ENCODE data around the gene LRRC7. TPM values are rescaled to one million over a fixed set of nuclear protein-coding genes. Genes with fewer than 3 reads are reported as not detected.
"Not testable (repeated sequence)": the region's sequence is repeated elsewhere in the genome, so short reads cannot be mapped to it uniquely, and the experiment has no call there.

LRRC7 gene
- total RNA-seq, 2 donors from 2014 or later = not detected

- no peaks in the 10 kb centered on the region for H3K27me3 Mint-ChIP-seq
- H3K4me1 Mint-ChIP-seq = no peaks in the 10 kb centered on the region
- DNase-seq (no peak), ATAC-seq (no peak)
- H3K9me3 ChIP-seq (ENCODE audit: control insufficient read depth, low read length, poor library complexity, severe bottlenecking) = no peaks in the 10 kb centered on the region
- H3K36me3 Mint-ChIP-seq (ENCODE audit: low read depth) = no peaks in the 10 kb centered on the region
- no peak overlapping the region for H3K4me3 Mint-ChIP-seq
- no peak overlapping the region for H3K27ac Mint-ChIP-seq
Measured at GRCh38 chr1:69943030-69943429, 375.3 kb downstream of the LRRC7 start.

GRCh38 chr1:69946935-69947334 lies 379.2 kb downstream of the LRRC7 start:
- DNase-seq = no peak
- no peak overlapping the region for H3K4me3 Mint-ChIP-seq
- no peaks in the 10 kb centered on the region for H3K9me3 ChIP-seq (ENCODE audit: control insufficient read depth, low read length, poor library complexity, severe bottlenecking)
- no peak overlapping the region for H3K27ac Mint-ChIP-seq
- H3K4me1 Mint-ChIP-seq = no peaks in the 10 kb centered on the region
- no peak for ATAC-seq
- no peaks in the 10 kb centered on the region for H3K27me3 Mint-ChIP-seq
- H3K36me3 Mint-ChIP-seq (ENCODE audit: low read depth) = no peaks in the 10 kb centered on the region

GRCh38 chr1:69947837-69948236 lies 380.1 kb downstream of the LRRC7 start:
- Mint-ChIP-seq H3K4me1 (no peaks in the 10 kb centered on the region), H3K27me3 (no peaks in the 10 kb centered on the region), H3K4me3 (no peak overlapping the region), H3K27ac (no peak overlapping the region), H3K36me3 (ENCODE audit: low read depth) (no peaks in the 10 kb centered on the region)
- DNase-seq = no peak
- no peak for ATAC-seq
- H3K9me3 ChIP-seq (ENCODE audit: control insufficient read depth, low read length, poor library complexity, severe bottlenecking) = no peaks in the 10 kb centered on the region

GRCh38 chr1:69952676-69953075 lies 385.0 kb downstream of the LRRC7 start:
- H3K4me3 Mint-ChIP-seq = no peak overlapping the region
- no peak for ATAC-seq
- H3K27me3 Mint-ChIP-seq = no peaks in the 10 kb centered on the region
- H3K36me3 Mint-ChIP-seq (ENCODE audit: low read depth) = no peaks in the 10 kb centered on the region
- no peaks in the 10 kb centered on the region for H3K9me3 ChIP-seq (ENCODE audit: control insufficient read depth, low read length, poor library complexity, severe bottlenecking)
- no peaks in the 10 kb centered on the region for H3K4me1 Mint-ChIP-seq
- no peak for DNase-seq
- H3K27ac Mint-ChIP-seq = no peak overlapping the region

- H3K9me3 ChIP-seq (ENCODE audit: control insufficient read depth, low read length, poor library complexity, severe bottlenecking); H3K4me3 Mint-ChIP-seq; H3K27me3 Mint-ChIP-seq; H3K36me3 Mint-ChIP-seq (ENCODE audit: low read depth); H3K27ac Mint-ChIP-seq; H3K4me1 Mint-ChIP-seq; ATAC-seq; DNase-seq: not testable (repeated sequence)
Measured at GRCh38 chr1:69962452-69962851, 394.7 kb downstream of the LRRC7 start.

- Mint-ChIP-seq H3K27ac (no peak overlapping the region), H3K27me3 (no peaks in the 10 kb centered on the region), H3K4me3 (no peak overlapping the region), H3K4me1 (no peaks in the 10 kb centered on the region), H3K36me3 (ENCODE audit: low read depth) (no peaks in the 10 kb centered on the region)
- ATAC-seq (no peak), DNase-seq (no peak)
- H3K9me3 ChIP-seq (ENCODE audit: control insufficient read depth, low read length, poor library complexity, severe bottlenecking) = no peaks in the 10 kb centered on the region
Measured at GRCh38 chr1:69967245-69967766, 399.6 kb downstream of the LRRC7 start.

- ATAC-seq = no peak
Measured at GRCh38 chr1:69976896-69977295, 409.2 kb downstream of the LRRC7 start.

GRCh38 chr1:69982992-69983391 lies 415.3 kb downstream of the LRRC7 start:
- ATAC-seq = no peak
- H3K27ac Mint-ChIP-seq = no peak overlapping the region
- H3K36me3 Mint-ChIP-seq (ENCODE audit: low read depth) = no peaks in the 10 kb centered on the region
- no peaks in the 10 kb centered on the region for H3K4me1 Mint-ChIP-seq
- DNase-seq = no peak
- no peaks in the 10 kb centered on the region for H3K9me3 ChIP-seq (ENCODE audit: control insufficient read depth, low read length, poor library complexity, severe bottlenecking)
- no peaks in the 10 kb centered on the region for H3K27me3 Mint-ChIP-seq
- H3K4me3 Mint-ChIP-seq = no peak overlapping the region

More at GRCh38 chr1:69976896-69977295, 409.2 kb downstream of the LRRC7 start:
- no peak for DNase-seq
- H3K27ac Mint-ChIP-seq = no peak overlapping the region
- no peaks in the 10 kb centered on the region for H3K9me3 ChIP-seq (ENCODE audit: control insufficient read depth, low read length, poor library complexity, severe bottlenecking)
- H3K27me3 Mint-ChIP-seq = no peaks in the 10 kb centered on the region
- H3K4me3 Mint-ChIP-seq = no peak overlapping the region
- H3K36me3 Mint-ChIP-seq (ENCODE audit: low read depth) = no peaks in the 10 kb centered on the region
- H3K4me1 Mint-ChIP-seq = no peaks in the 10 kb centered on the region

GRCh38 chr1:69985376-69985775 lies 417.7 kb downstream of the LRRC7 start:
- H3K36me3 Mint-ChIP-seq (ENCODE audit: low read depth) = no peaks in the 10 kb centered on the region
- H3K4me1 Mint-ChIP-seq = no peaks in the 10 kb centered on the region
- ATAC-seq (no peak), DNase-seq (no peak)
- no peaks in the 10 kb centered on the region for H3K9me3 ChIP-seq (ENCODE audit: control insufficient read depth, low read length, poor library complexity, severe bottlenecking)
- no peak overlapping the region for H3K27ac Mint-ChIP-seq
- no peaks in the 10 kb centered on the region for H3K27me3 Mint-ChIP-seq
- no peak overlapping the region for H3K4me3 Mint-ChIP-seq

- no peak for ATAC-seq
- no peaks in the 10 kb centered on the region for H3K9me3 ChIP-seq (ENCODE audit: control insufficient read depth, low read length, poor library complexity, severe bottlenecking)
- Mint-ChIP-seq H3K36me3 (ENCODE audit: low read depth) (no peaks in the 10 kb centered on the region), H3K4me1 (no peaks in the 10 kb centered on the region), H3K27ac (no peak overlapping the region), H3K27me3 (no peaks in the 10 kb centered on the region), H3K4me3 (no peak overlapping the region)
- DNase-seq = no peak
Measured at GRCh38 chr1:69985901-69986439, 418.2 kb downstream of the LRRC7 start.

- ATAC-seq = no peak
- no peaks in the 10 kb centered on the region for H3K27me3 Mint-ChIP-seq
- no peaks in the 10 kb centered on the region for H3K4me1 Mint-ChIP-seq
- H3K36me3 Mint-ChIP-seq (ENCODE audit: low read depth) = no peaks in the 10 kb centered on the region
- no peak for DNase-seq
- no peak overlapping the region for H3K4me3 Mint-ChIP-seq
- H3K9me3 ChIP-seq (ENCODE audit: control insufficient read depth, low read length, poor library complexity, severe bottlenecking) = no peaks in the 10 kb centered on the region
- H3K27ac Mint-ChIP-seq = no peak overlapping the region
Measured at GRCh38 chr1:69987881-69988280, 420.2 kb downstream of the LRRC7 start.

- ATAC-seq = no peak
- no peaks in the 10 kb centered on the region for H3K4me1 Mint-ChIP-seq
- DNase-seq = no peak
- H3K27me3 Mint-ChIP-seq = no peaks in the 10 kb centered on the region
- no peak overlapping the region for H3K27ac Mint-ChIP-seq
- no peaks in the 10 kb centered on the region for H3K9me3 ChIP-seq (ENCODE audit: control insufficient read depth, low read length, poor library complexity, severe bottlenecking)
- H3K36me3 Mint-ChIP-seq (ENCODE audit: low read depth) = no peaks in the 10 kb centered on the region
- H3K4me3 Mint-ChIP-seq = no peak overlapping the region
Measured at GRCh38 chr1:69991644-69992043, 423.9 kb downstream of the LRRC7 start.

- Mint-ChIP-seq H3K36me3 (ENCODE audit: low read depth) (no peaks in the 10 kb centered on the region), H3K4me1 (no peaks in the 10 kb centered on the region), H3K27ac (no peak overlapping the region), H3K27me3 (no peaks in the 10 kb centered on the region), H3K4me3 (no peak overlapping the region)
- H3K9me3 ChIP-seq (ENCODE audit: control insufficient read depth, low read length, poor library complexity, severe bottlenecking) = no peaks in the 10 kb centered on the region
- ATAC-seq (no peak), DNase-seq (no peak)
Measured at GRCh38 chr1:69992594-69992993, 424.9 kb downstream of the LRRC7 start.

GRCh38 chr1:69993810-69994209 lies 426.1 kb downstream of the LRRC7 start:
- no peak for ATAC-seq
- H3K36me3 Mint-ChIP-seq (ENCODE audit: low read depth) = no peaks in the 10 kb centered on the region
- H3K4me3 Mint-ChIP-seq = no peak overlapping the region
- H3K4me1 Mint-ChIP-seq = no peaks in the 10 kb centered on the region
- H3K9me3 ChIP-seq (ENCODE audit: control insufficient read depth, low read length, poor library complexity, severe bottlenecking) = no peaks in the 10 kb centered on the region
- DNase-seq = no peak
- H3K27ac Mint-ChIP-seq = no peak overlapping the region
- H3K27me3 Mint-ChIP-seq = no peaks in the 10 kb centered on the region
